GM21526 (cell line): ENCODE measurements around the gene PPP1CA.
A peak's percentile ranks its signal among the peaks of the same experiment; 100 is the strongest.

ENCODE experiments used
- ATAC-seq: cut with Tn5 transposase; IDR thresholded peaks from one replicate; pipeline ENCODE4 v1.9.1; 2021; ENCODE audit warnings: moderate library complexity; ENCODE audit not compliant: unreplicated experiment, low FRiP score

PPP1CA gene

GRCh38 chr11:67390947-67391303 is 10.7 kb downstream of the PPP1CA start:
- no peak for ATAC-seq

DNA sequence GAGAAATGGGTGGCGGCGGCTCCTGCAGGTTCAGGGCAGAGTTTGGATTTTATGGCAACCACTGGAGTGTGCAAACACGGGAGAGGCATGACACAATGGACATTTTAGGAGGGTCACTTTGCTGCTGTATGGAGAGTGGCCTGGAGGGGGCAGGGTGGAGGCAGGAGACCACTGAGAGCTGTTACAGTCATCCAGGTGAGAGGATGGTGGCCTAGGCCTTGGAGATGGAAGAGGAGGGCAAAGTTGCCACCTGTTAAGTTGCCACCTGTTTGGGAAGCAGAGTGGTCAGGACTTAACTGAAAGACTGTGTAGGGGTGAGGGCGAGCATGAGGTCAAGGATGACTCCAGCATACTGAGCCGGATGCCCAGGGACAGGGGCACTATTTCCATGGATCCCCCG is 12.2 kb downstream of the PPP1CA start:
- ATAC-seq: no peak

DNA sequence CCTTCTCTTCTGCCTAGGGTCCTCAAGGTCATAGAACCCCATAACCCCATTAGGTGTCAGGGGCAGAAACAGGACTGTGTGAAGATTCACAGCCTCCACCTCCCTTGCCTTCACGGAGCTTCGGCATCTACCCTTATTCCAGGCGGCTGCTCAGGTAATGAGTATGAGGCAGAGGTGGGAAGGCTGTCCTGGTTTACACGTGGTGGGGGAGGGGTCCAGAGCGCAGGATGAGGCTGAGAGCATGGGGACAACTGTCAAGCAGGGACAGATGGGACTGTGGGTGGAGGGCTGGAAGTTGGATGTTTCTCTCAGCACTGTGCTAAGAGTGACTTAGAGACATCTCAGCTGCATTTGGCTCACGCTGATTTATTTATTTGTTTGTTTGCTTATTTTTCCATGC is 14.1 kb downstream of the PPP1CA start:
- ATAC-seq: no peak

GRCh38 chr11:67387069-67387468 is 14.6 kb downstream of the PPP1CA start:
- ATAC-seq: no peak

- ATAC-seq: no peak
Measured at GRCh38 chr11:67384851-67385366, 16.7 kb downstream of the PPP1CA start.

DNA sequence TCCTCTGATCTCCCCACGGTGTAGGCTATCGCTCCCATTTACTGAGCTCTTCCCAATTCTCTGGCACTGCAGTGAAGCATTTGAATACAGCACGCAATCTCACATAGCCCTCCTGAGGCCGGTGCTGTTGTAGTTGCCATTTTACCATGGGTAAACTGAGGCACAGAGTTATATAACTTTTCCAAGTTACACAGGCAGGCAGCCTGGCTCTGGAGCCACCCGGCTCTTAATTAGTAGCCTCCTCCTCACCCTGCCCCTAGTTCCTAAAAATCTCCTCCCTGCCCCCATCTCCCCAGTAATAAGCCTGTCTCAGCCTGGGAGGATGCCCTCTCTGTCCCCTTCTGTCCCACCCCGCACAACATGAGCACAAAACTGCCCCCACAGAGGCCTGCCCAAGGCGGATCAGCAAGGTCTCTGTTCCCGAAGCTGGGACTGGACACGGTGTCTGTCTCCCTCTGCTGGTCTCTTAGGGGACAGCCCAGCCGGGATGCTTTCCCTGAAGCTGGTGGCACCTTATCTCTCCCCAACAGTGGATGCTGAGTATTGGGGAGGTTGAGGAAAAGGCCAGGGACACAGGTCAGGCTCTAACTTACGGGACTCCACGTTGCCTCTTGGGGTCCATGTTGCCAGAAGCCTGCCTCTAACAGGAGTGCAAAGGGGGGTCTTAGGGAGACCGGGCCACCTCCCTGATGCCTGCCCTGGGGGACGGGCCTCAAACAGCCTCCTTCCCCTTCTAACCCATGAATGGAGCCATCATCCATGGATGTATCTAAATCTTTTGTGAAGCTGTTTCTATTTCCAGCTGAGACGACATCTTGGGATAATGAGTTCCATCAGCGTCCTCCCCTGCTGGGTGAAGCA is 19.2 kb downstream of the PPP1CA start:
- ATAC-seq: peak; percentile 62

- ATAC-seq: no peak
Measured at GRCh38 chr11:67381244-67381972, 20.2 kb downstream of the PPP1CA start.

- ATAC-seq: no peak
Measured at GRCh38 chr11:67379061-67380058, 22.3 kb downstream of the PPP1CA start.

DNA sequence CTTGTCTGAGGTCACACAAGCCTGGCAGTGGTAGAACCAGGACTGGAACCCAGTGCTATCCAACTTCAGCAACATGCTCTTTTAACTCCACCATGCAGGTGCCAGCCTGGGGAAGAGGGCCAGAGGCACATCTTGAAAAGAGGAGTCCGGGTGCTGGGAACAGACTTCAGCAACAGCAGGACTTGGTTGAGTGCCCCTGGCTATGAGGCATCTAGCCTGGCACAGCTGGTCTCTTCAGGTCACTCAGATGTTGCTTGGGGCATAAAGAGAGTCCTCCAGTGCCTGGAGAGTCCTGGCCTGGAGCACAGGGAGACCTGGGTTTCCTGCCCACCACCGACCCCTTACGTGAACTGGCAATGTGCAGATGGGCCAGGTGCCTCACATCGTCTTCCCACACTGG is 23.1 kb downstream of the PPP1CA start:
- ATAC-seq: no peak

- ATAC-seq: no peak
Measured at GRCh38 chr11:67376873-67377808, 24.5 kb downstream of the PPP1CA start.

- ATAC-seq: no peak
Measured at GRCh38 chr11:67376063-67376820, 25.4 kb downstream of the PPP1CA start.

DNA sequence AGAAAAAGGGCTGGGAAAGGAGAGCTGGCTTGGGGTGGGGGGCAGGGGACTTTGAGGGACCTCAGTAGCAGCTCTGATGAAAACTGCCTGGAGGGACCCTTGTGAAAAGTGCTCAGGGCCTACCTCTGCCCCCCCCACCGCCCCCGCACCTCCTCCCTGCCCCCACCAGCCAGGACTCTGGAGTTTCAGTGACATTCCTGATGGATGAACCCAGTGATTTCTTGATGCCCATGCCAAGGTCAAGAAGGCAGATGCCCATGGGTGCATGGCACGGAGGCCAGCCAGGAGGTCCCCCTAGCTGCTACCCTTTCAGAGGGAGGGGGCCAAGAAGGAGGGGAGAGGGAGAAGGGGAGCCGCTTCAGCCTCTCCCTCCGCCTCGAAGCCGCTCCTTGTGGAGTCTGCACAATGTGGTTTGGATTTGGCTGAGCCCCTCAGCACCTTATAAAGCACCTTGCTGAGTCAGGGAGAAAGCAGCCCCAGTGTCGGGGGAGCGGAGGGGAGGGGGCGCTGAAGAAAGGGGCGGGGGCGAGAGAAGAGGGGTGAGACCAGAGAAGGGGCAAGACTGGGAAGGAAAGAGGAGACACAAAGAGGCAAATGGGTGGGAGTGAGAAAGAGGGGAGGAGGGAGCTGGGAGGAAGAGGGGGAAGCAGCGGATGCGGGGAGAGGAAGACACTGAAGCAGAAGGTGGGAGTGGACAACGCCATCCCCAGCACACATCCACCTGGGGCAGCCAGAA is 26.2 kb downstream of the PPP1CA start:
- ATAC-seq: no peak

DNA sequence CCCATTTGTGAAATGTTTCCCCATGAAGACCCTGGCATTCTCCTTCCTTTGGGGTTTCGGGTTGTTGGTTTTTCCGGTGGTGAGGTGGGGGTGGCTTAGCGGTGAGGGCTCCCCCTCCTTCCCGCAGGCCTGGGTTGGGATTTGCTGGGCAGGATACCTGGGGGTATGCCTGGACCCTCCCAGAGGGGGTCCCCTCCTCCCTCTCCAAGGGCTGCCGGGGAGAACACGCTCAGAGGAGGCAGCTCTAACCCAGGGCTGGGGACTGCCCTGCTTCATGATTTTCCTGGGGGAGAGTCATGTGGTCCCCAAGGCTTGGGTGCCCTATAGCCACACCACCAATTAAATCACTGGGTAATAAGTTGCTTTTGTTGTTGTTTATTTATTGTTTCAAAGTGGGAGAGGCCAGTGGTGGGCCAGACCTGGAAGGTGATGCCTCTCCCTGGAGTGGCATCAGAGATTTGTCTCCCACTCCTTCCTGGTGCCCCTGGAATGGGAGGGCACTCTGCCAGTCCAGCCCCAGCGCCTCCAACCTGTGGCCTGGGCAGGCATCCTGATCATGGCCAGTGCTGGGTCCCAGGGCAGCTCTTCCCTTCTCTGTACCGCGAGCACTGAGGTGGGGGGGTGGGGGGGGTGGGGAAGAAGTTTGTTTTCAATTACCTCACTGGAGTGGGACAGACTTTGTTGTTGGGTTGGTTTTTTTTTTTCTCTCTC is 26.9 kb downstream of the PPP1CA start:
- no peak for ATAC-seq

DNA sequence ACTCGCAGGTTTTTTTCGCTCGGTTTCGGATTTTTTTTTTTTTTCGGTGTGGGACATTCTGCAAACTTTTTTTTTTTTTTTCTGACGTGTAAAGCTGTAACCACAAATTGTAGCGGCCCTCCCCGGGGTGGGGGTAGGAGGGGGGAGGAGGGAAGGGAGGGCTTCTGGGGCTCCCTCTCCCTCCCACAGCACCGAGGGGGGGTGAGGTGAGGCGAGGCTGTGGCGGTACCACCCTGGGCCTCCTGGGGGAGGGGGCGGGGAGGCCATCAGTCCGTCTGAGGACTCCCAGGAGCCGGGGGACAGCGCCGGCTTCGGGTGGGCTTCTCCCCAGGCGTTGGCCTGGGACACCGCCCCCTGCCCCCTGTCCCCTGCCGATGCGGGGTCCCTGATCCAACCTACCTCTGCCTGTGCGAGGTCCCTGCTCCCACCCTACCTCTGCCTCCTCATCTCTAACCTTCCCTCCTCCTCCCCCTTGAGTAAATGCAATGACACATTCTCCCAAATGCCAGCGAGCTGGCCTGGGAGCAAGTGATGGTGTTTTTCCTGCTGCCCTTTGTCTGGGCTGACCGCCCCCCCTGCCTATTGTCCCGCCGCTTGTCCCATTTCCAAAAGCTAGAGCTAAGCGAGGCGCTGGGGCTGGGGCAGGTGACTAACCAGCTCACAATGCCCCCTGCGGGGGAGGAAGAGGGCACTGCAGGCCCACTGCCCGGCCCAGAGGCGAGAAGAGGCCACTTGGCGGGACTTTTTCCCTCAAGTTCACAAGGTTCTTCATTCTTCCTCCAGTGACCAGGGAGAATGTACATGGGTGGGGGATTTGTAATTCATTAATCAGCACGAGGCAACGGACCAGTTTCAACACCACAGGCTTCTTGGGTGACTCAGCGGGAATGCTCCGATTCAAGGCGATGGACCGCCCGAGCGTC is 27.7 kb downstream of the PPP1CA start:
- ATAC-seq: no peak

GRCh38 chr11:67372993-67373647 is 28.5 kb downstream of the PPP1CA start, which contains the start of gene CLCF1:
CLCF1 (minus strand) TSS chr11:67373598; CDS start chr11:67373539, 59 bp downstream.
- no peak for ATAC-seq
